Effector CD4-positive, alpha-beta T cell (primary cell): ENCODE measurements around the gene NINJ2.

Experiments used
- DNase-seq: peaks from one replicate; pipeline ENCODE4 v3.0.0-alpha.2; 2020

The NINJ2 gene

GRCh38 chr12:569091-569676 lies 94.1 kb downstream of the NINJ2 start:
- DNase-seq = no peak

- no peak for DNase-seq
Observed at GRCh38 chr12:568486-568885, 94.8 kb downstream of the NINJ2 start.

GRCh38 chr12:565589-566105 lies 97.6 kb downstream of the NINJ2 start:
- no peak for DNase-seq

GRCh38 chr12:565161-565560 lies 98.1 kb downstream of the NINJ2 start:
- no peak for DNase-seq

GRCh38 chr12:563787-564298 lies 99.4 kb downstream of the NINJ2 start:
- DNase-seq = no peak

- DNase-seq = peak; percentile 45
Observed at GRCh38 chr12:563250-563781, 99.9 kb downstream of the NINJ2 start.

- DNase-seq = no peak
Observed at GRCh38 chr12:562634-563033, 100.6 kb downstream of the NINJ2 start.

GRCh38 chr12:561908-562593 lies 101.2 kb downstream of the NINJ2 start:
- no peak for DNase-seq

GRCh38 chr12:561391-561705 lies 101.9 kb downstream of the NINJ2 start:
- no peak for DNase-seq

- no peak for DNase-seq
Observed at GRCh38 chr12:560691-561390, 102.4 kb downstream of the NINJ2 start.

- DNase-seq = no peak
Observed at GRCh38 chr12:559906-560455, 103.3 kb downstream of the NINJ2 start.

GRCh38 chr12:559208-559905 lies 103.9 kb downstream of the NINJ2 start:
- no peak for DNase-seq

- no peak for DNase-seq
Observed at GRCh38 chr12:558580-558979, 104.7 kb downstream of the NINJ2 start.

- DNase-seq = no peak
Observed at GRCh38 chr12:556498-556897, 106.7 kb downstream of the NINJ2 start.

- DNase-seq = no peak
Observed at GRCh38 chr12:554001-554285, 109.3 kb downstream of the NINJ2 start.

GRCh38 chr12:553216-554000 lies 109.8 kb downstream of the NINJ2 start:
- no peak for DNase-seq

GRCh38 chr12:552466-552865 lies 110.8 kb downstream of the NINJ2 start:
- DNase-seq = no peak

GRCh38 chr12:550473-551260 lies 112.6 kb downstream of the NINJ2 start:
- DNase-seq = no peak

GRCh38 chr12:549476-550082 lies 113.7 kb downstream of the NINJ2 start:
- DNase-seq = no peak

- DNase-seq = no peak
Observed at GRCh38 chr12:547883-548470, 115.3 kb downstream of the NINJ2 start.
